ENCODE data around the gene PKDREJ.

DNA sequence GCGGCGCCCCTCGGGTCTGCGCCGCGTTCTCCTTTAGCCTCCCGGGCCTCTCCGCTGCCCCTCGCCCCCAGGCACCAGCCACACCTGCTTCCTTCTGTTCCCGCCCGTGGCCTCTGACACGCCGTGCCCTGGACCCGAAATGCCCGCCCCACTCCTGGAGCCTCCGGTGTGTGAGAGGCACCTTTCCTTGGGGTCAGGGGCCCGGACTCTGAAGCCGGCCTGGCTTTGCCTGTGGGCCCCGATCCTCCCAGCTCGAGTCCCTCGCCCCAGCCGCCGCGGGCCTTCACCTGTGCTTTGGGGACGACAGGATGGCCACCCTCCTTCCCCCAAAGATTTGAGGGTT is 12.4 kb downstream of the PKDREJ start:
- TF ChIP-seq, protein P1, sequence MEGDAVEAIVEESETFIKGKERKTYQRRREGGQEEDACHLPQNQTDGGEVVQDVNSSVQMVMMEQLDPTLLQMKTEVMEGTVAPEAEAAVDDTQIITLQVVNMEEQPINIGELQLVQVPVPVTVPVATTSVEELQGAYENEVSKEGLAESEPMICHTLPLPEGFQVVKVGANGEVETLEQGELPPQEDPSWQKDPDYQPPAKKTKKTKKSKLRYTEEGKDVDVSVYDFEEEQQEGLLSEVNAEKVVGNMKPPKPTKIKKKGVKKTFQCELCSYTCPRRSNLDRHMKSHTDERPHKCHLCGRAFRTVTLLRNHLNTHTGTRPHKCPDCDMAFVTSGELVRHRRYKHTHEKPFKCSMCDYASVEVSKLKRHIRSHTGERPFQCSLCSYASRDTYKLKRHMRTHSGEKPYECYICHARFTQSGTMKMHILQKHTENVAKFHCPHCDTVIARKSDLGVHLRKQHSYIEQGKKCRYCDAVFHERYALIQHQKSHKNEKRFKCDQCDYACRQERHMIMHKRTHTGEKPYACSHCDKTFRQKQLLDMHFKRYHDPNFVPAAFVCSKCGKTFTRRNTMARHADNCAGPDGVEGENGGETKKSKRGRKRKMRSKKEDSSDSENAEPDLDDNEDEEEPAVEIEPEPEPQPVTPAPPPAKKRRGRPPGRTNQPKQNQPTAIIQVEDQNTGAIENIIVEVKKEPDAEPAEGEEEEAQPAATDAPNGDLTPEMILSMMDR (IDR thresholded peaks at IDR 0.05; ENCODE audit: poor library complexity, severe bottlenecking): no peak
- no peak for TF ChIP-seq EZH2 (IDR thresholded peaks at IDR 0.05; ENCODE audit: borderline replicate concordance, insufficient read depth, low read length, poor library complexity, severe bottlenecking)
- no peak for TF ChIP-seq EP300 (conservative IDR thresholded peaks at IDR 0.05; ENCODE audit: poor library complexity, severe bottlenecking)
- TF ChIP-seq, protein P2, sequence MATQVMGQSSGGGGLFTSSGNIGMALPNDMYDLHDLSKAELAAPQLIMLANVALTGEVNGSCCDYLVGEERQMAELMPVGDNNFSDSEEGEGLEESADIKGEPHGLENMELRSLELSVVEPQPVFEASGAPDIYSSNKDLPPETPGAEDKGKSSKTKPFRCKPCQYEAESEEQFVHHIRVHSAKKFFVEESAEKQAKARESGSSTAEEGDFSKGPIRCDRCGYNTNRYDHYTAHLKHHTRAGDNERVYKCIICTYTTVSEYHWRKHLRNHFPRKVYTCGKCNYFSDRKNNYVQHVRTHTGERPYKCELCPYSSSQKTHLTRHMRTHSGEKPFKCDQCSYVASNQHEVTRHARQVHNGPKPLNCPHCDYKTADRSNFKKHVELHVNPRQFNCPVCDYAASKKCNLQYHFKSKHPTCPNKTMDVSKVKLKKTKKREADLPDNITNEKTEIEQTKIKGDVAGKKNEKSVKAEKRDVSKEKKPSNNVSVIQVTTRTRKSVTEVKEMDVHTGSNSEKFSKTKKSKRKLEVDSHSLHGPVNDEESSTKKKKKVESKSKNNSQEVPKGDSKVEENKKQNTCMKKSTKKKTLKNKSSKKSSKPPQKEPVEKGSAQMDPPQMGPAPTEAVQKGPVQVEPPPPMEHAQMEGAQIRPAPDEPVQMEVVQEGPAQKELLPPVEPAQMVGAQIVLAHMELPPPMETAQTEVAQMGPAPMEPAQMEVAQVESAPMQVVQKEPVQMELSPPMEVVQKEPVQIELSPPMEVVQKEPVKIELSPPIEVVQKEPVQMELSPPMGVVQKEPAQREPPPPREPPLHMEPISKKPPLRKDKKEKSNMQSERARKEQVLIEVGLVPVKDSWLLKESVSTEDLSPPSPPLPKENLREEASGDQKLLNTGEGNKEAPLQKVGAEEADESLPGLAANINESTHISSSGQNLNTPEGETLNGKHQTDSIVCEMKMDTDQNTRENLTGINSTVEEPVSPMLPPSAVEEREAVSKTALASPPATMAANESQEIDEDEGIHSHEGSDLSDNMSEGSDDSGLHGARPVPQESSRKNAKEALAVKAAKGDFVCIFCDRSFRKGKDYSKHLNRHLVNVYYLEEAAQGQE (IDR thresholded peaks at IDR 0.05; ENCODE audit: borderline replicate concordance): no peak
- no peak for TF ChIP-seq RAD21 (conservative IDR thresholded peaks at IDR 0.05)
- no peak for TF ChIP-seq SMC3 (conservative IDR thresholded peaks at IDR 0.05; ENCODE audit: poor library complexity)
- no peak for TF ChIP-seq POLR2AphosphoS5 (IDR thresholded peaks at IDR 0.05)
